Measurements from ENCODE around the gene ALAS1. TPM values are rescaled to one million over a fixed set of nuclear protein-coding genes. Genes with fewer than 3 reads are reported as not detected.

ALAS1 gene
- total RNA-seq, 1 experiment from 2014 or later, result 69.5 TPM

- no peaks in the 10 kb centered on the region for H3K79me2 ChIP-seq (ENCODE audit: low read length)
- TF ChIP-seq EZH2 (IDR thresholded peaks at IDR 0.05; ENCODE audit: low read length, unreplicated experiment) (no peak), EZH2phosphoT487 (IDR thresholded peaks at IDR 0.05; ENCODE audit: borderline replicate concordance, low read length) (no peak)
- TF ChIP-seq, protein P1, sequence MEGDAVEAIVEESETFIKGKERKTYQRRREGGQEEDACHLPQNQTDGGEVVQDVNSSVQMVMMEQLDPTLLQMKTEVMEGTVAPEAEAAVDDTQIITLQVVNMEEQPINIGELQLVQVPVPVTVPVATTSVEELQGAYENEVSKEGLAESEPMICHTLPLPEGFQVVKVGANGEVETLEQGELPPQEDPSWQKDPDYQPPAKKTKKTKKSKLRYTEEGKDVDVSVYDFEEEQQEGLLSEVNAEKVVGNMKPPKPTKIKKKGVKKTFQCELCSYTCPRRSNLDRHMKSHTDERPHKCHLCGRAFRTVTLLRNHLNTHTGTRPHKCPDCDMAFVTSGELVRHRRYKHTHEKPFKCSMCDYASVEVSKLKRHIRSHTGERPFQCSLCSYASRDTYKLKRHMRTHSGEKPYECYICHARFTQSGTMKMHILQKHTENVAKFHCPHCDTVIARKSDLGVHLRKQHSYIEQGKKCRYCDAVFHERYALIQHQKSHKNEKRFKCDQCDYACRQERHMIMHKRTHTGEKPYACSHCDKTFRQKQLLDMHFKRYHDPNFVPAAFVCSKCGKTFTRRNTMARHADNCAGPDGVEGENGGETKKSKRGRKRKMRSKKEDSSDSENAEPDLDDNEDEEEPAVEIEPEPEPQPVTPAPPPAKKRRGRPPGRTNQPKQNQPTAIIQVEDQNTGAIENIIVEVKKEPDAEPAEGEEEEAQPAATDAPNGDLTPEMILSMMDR (conservative IDR thresholded peaks at IDR 0.05; ENCODE audit: low read depth, low read length), result no peak
- peaks cover 11% of the 10 kb centered on the region for H3F3A ChIP-seq (ENCODE audit: low read length, unreplicated experiment)
- H3K9me2 ChIP-seq (replicated peaks; ENCODE audit: low read length), result no peaks in the 10 kb centered on the region
- DNase-seq (peak; percentile 99), ATAC-seq (peak; percentile 79)
- no peak overlapping the region for H2AFZ ChIP-seq (ENCODE audit: low read length)
- peaks cover 39% of the 10 kb centered on the region for H3K36me3 ChIP-seq (ENCODE audit: low read depth, low read length)
- no peaks in the 10 kb centered on the region for H3K27me3 ChIP-seq (ENCODE audit: low read length)
- no peaks in the 10 kb centered on the region for H4K20me1 ChIP-seq (ENCODE audit: low read length)
- H3K9ac ChIP-seq (ENCODE audit: low read length), result peak overlapping the region; percentile 84
- peak overlapping the region; percentile 53 for H3K4me2 ChIP-seq (ENCODE audit: low read length)
- no peak overlapping the region for H3K4me3 ChIP-seq (ENCODE audit: low read length)
- intact Hi-C loops (cut with micrococcal nuclease), result loop anchor here (1.0 to 10.0 kb wide), 3 partner anchors 60 to 162 kb away; partner anchors contain the start of genes DUSP7 and POC1A
- ChIA-PET POLR2A (ENCODE audit: unreplicated experiment) (interaction anchor here (0.5 to 1.3 kb wide), 10 partner anchors 8 to 899 kb away, joined by 3 to 11 read pairs (median 4); partner anchors contain the start of genes POC1A, PPM1M and TWF2), CTCF (interaction anchor here (0.6 to 0.8 kb wide), 4 partner anchors 62 to 164 kb away, joined by 3 read pairs; partner anchors contain the start of genes GLYCTK and POC1A)
- H3K9me3 ChIP-seq (ENCODE audit: low read length), result no peaks in the 10 kb centered on the region
- H3K4me1 ChIP-seq (ENCODE audit: insufficient read depth, low read length), result peaks cover 50% of the 10 kb centered on the region
- peak overlapping the region; percentile 98 for H3K27ac ChIP-seq (ENCODE audit: low read length)
- TSS peak; percentile 85 for BruUV-seq (replicated peaks)
These were observed 18.8 kb downstream of the ALAS1 start for GRCh38 chr3:52216585-52217408.

DNA sequence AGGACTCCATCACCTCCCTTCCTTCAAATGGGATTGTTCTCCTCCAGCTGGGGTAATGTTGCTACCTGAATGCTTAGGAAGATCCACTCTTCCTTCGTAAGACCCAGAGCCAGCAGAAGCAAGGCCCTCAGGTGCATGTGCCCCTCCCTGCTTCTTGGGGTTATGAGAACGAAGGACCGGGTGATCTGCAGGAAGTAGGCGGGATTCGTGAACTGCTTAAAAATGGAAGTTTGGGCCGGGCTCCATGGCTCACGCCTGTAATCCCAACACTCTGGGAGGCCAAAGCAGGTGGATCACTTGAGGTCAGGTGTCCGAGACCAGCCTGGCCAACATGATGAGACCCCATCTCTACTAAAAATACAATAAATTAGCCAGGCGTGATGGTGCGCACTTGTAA lies 19.4 kb downstream of the ALAS1 start:
- ATAC-seq, result no peak

More for the DNA sequence above, 19.4 kb downstream of the ALAS1 start:
- intact Hi-C loops (cut with micrococcal nuclease), result loop anchor here (1.0 to 10.0 kb wide), 3 partner anchors 59 to 163 kb away; partner anchors contain the start of genes DUSP7 and POC1A
- Histone ChIP-seq H3K9me3 (ENCODE audit: low read length) (no peaks in the 10 kb centered on the region), H3K4me1 (ENCODE audit: insufficient read depth, low read length) (peaks cover 50% of the 10 kb centered on the region), H3K9ac (ENCODE audit: low read length) (peak overlapping the region; percentile 84), H3K27me3 (ENCODE audit: low read length) (no peaks in the 10 kb centered on the region), H3K27ac (ENCODE audit: low read length) (peak overlapping the region; percentile 98), H3K9me2 (replicated peaks; ENCODE audit: low read length) (no peaks in the 10 kb centered on the region), H4K20me1 (ENCODE audit: low read length) (no peaks in the 10 kb centered on the region), H2AFZ (ENCODE audit: low read length) (no peak overlapping the region), H3F3A (ENCODE audit: low read length, unreplicated experiment) (peaks cover 11% of the 10 kb centered on the region), H3K4me2 (ENCODE audit: low read length) (peak overlapping the region; percentile 52), H3K79me2 (ENCODE audit: low read length) (no peaks in the 10 kb centered on the region), H3K36me3 (ENCODE audit: low read depth, low read length) (peaks cover 33% of the 10 kb centered on the region), H3K4me3 (ENCODE audit: low read length) (no peak overlapping the region)
- TF ChIP-seq EZH2 (IDR thresholded peaks at IDR 0.05; ENCODE audit: low read length, unreplicated experiment), result no peak
- TF ChIP-seq, protein P1 (conservative IDR thresholded peaks at IDR 0.05; ENCODE audit: low read depth, low read length), result no peak
- no peak for TF ChIP-seq EZH2phosphoT487 (IDR thresholded peaks at IDR 0.05; ENCODE audit: borderline replicate concordance, low read length)
- ChIA-PET POLR2A (ENCODE audit: unreplicated experiment) (interaction anchor here (0.5 to 1.3 kb wide), 6 partner anchors 12 to 898 kb away, joined by 3 to 11 read pairs (median 6); partner anchors contain the start of genes POC1A and TWF2), CTCF (interaction anchor here (0.8 kb wide), 2 partner anchors 64 to 70 kb away, joined by 3 read pairs; partner anchors contain the start of gene GLYCTK)
- DNase-seq, result no peak
- TSS peak; percentile 89 for BruUV-seq (replicated peaks)

Data from PC-3 (cell line).